Myocyte (in vitro differentiated cells): ENCODE data around the gene PPP1CC. TPM values are rescaled to one million over a fixed set of nuclear protein-coding genes. Genes with fewer than 3 reads are reported as not detected.
"Not testable (repeated sequence)": the region's sequence is repeated elsewhere in the genome, so short reads cannot be mapped to it uniquely, and the experiment has no call there.

Source experiments
- DNase-seq: peaks from one replicate; pipeline ENCODE4 v3.0.0-alpha.2; 2012; ENCODE audit warnings: low read depth
- total RNA-seq: library from RNA; depleted of rRNA; stranded (reverse); fragments of >200 nt; gene quantifications from 2 replicates; pipeline ENCODE4 v1.2.3, GENCODE V29; 2014

The PPP1CC gene
- total RNA-seq, 1 donor from 2014 or later: 120 TPM

DNA sequence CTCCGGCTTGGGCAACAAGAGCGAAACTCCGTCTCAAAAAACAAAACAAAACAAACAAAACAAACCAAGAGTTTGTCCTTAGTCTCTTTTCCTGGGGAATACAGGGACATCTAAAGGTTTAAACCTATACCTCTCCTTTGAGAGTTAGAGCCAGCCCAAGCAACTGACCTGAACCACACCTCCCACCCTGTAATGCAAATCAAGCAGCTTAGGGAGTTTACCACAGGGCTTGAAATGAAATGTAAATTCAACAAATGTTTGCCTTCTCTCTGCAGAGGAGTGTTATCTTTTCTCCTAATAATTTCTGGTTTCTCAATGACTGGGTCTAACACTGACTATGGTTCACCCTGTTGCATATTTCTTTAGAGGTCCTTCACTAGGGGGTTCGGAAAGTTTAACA, 16.7 kb downstream of the PPP1CC start:
- DNase-seq: no peak

DNA sequence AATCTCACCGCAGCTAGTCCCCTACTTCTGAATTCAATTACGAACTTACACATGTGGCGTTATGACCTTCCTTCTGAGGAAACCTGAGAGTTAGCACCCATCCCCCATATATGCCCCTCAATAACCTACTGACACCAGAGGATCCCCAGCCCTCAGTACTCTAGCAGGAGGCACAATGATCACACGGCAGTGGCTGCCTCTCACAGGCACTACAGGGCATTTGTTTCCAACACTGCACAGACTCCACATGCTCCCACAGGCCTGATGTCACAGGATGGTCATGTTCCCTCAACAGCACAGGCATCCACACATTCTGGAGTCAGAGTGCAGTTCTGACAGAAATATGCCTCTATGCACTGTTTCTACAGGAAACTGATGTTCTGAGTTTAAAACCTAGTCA, 17.4 kb downstream of the PPP1CC start:
- peak; percentile 5 for DNase-seq

DNA sequence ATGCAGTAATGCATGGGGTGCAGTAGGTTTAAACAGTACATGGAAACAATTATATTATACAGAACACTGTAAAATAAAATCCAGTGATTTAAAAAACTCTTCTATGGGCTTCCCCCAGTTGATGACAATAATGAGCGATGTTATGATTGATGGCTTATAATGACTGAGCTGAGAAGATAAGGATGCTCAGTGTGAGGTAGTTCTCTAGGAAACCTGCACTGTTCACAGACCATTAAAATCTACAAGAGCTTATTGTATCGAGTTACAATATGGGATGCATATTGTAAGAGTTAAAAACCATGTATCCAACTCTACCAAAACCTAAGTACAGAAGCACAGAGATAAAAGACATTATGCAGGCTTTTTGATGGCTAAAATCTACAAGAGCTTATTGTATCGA, 19.8 kb downstream of the PPP1CC start:
- DNase-seq: not testable (repeated sequence)

DNA sequence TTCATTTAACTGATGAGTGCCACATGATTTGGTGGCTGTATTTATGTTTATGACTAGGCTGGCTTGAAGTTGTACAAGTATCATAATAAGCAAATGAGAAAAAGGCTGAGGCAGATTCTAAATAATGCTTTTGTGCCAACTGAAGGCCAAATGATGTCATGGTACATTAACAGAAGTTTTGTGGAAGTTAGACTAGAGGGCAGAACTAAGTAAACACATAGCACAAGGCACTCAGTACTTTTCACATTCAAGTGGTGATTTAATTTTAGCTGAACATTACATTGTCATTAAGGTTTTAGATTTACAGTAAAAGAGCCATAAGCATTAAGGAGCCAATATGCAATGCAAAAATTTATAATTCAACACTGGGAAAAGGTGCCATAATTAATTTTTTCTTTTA, 21.1 kb downstream of the PPP1CC start:
- DNase-seq: no peak

DNA sequence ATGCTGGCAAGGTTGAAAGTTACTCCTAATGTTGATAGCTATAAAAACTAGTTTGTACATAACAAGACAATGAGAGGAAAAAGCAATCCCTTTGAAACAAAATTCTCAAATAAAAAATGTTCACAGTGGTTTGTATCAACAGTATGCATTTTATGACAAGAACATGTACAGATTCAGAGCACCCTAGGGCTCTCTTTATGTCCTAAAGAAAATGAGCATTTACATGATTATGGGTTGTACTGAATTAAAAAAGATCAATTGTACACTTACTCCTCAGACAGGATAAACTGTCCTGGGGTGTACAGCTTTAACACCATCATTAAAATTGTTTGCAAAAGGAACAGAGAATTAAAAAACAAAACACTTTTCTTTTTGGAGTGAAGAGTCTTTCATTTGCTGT, 22.2 kb downstream of the PPP1CC start:
- DNase-seq: no peak

DNA sequence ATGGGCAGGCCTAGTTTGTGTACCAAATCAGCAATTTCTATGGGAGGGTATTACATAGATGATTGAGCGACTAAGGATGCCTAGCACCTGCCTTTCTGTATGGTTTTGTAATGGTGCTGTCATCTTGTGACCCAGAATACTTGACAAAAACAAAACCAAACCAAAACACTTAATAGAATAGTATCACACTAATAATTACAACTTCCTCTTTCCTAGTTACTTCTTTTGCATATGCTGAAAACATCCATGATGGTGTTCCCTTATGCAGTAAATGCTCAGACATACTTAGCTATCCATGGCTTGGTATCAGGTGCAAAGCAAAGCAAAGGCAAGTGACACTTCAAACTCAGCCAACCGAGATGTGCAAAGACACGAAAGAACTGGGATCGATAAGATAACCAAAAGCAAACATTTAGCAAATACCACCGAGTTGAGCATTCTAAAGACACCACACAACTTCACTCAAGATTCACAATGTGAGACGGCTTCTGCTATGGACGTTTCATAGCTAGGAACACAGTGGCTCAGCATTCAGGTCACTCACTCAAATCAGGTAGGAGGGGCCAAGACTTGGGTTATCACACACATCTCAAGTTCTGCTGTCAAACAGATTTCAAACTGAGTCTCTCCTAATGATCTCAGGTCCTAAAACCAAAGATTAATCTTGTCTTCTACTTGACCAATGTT, 24.3 kb downstream of the PPP1CC start:
- no peak for DNase-seq

DNA sequence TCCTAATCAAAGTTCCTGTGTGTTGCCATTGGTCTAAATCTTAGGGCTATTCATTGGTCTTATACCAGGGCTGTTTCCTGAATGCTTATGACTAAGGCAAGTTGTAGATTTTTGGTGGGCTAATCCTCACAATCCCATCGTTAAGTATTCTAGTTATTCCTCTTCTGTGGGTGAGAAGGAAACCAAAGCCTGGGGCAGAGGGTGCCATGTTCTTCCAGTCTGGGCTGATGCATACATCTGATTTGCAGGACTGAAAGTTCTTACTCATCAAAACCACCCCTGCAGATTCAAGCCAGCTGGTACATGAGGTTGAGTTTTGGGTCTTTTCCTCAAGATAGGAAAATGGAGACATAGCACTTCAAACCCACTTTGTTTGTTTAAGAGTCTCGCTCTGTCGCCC, 25.7 kb downstream of the PPP1CC start:
- DNase-seq: no peak

DNA sequence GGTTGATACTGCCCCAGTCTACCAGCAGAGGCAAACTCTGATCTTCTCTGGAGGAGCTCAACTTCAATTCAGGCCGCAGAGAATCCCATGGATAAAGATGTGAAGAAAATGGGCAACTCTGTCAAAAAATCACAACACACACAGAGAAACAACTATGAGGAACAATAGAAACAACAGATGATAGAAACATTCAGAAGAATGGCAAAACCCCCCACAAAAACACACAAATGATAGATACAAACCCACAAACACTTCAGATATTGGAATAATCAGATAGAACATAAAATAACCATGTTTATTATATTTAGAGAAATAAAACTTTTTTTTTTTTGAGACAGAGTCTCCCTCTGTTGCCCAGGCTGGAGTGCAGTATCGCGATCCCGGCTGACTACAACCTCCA, 33.8 kb downstream of the PPP1CC start:
- DNase-seq: no peak

DNA sequence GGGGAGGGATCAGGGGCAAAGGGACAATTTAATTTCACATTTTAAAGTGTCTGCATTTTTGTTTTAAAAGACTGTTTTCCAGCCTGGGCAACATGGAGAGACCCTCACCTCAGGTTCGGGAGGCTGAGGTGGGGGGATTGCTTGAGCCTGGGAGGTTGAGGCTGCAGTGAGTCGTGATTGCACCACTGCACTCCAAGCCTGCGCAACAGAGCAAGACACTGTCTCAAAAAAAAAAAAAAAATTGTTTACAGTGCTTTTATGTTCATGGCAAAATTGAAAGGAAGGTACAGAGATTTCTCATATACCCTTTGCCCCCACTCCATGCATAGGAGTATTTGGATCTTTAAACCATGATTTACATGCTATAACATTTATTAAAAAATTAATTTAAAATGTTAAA, 37.4 kb downstream of the PPP1CC start:
- no peak for DNase-seq

DNA sequence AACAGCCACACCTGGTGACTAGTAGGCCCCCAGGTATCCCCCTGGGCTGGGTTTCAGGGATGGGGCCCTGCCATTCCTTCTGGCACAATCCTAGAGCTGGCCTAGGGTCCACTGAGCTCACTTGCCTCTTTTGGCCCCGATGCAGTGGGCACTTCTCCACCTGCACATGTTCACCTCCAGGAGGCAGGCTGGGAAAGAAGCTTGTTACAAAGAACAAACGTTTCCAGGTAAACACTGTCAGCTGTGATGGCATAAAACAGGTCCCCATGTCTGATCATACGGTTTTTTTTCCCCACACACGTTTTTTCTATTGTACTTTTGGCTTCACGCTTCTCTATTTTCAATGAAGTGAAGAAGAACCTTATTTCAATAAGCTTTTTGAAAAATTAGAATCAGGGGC, 37.9 kb downstream of the PPP1CC start:
- DNase-seq: no peak

DNA sequence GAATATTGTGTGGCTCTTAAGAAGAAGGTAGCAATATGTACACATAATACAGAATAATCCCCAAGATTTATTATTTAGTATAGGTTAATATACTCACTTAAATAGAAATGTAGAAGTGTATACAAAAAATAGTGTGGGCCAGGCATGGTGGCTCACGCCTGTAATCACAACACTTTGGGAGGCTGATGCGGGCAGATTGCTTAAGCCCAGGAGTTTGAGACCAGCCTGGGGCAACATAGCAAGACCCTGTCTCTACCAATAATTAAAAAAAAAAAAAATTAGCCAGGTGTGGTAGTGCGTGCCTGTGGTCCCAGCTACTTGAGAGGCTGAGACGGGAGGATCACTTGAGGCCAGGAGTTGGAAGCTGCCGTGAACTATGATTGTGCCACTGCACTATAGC, 38.5 kb downstream of the PPP1CC start:
- DNase-seq: no peak

DNA sequence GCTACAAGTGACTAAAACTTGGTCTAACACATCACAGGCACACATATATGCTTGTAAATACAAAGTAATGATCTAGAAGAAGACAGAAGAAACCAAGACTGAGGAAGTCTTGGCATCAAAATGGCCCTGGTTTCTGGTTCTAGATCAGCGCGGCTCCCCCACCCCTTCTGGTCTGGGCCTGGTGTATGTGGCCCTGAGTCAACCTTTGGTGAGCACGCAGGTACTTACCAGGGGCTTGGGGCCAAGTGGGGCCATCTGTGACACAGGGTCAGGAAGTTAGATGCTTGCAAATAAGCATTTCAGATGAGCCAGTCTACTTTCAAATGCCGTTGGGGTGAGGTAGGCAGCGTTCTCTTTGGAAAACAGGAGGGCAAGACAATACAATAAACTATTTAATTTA, 40.6 kb downstream of the PPP1CC start:
- DNase-seq: no peak

DNA sequence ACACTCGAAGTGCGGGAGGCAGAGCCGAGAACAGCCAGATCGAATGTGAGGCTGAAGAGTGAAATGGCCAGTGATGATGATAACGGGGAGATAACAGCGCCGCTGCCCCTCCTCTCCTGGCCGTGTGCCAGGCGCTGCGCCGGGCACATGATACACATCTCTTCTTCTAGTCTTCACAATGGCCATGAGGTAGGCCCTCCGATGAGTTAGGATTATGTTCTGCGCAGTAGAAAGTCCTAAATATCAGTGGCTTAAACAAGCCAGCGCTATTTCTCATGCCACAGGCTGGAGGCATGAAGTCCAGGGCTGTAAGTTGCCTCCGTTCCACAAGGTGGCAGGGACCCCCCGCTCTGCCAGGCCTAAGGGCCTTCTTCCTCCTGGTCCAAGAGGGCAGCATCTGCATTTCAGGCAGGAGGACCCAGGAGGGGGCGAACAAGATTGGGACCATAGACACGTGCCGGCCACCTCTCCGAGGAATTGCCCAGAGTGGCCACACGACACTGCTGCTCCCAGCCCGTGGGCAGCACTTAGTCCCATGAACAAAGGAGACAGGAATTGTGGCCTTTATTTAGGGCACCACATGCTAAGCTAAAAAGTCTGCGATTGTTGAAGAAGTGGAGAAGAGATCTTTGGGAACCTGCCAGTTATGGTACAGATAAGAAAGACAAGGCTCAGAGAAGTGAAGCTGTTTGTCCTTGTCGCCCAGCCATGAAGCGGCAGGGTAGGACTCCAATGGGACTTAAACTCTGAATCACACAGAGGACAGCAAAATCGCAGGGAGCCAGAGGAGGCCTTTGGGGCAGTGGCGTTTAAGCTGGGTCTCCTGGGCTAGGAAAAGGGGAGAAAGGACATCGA, 42.9 kb downstream of the PPP1CC start:
- no peak for DNase-seq

DNA sequence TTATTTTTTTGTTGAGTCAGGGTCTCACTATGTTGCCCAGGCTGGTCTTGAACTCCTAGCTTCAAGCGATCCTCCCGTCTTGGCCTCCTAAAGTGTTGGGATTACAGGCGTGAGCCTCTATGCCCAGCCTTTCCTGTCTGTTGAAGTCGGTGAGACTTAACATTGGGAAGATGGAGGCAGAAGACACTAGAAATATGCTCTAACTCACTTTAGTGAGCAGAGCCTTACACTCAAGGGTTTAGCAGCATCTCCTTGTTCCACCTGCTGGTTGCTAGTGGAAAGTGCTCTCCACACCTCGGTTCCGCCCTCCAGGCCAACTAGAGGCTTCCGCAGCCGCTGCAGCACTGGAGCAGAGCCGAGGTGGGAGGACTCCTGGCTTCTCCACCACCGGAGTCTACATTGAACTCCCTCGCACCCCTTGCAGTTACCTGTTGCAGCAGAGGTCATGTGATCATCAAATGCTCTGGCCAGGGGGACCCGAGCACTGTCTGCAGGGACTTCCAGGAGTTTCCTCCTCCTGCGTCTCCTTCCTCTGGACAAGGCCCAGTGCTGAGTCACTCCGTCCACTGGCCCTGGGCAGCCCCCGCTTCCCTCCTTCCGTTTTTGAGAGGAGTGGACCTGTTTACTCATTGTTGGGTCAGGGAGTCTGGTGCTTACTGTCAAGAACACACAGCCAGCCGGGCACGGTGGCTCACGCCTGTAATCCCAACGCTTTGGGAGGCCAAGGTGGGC, 44.4 kb downstream of the PPP1CC start:
- peak; percentile 56 for DNase-seq

DNA sequence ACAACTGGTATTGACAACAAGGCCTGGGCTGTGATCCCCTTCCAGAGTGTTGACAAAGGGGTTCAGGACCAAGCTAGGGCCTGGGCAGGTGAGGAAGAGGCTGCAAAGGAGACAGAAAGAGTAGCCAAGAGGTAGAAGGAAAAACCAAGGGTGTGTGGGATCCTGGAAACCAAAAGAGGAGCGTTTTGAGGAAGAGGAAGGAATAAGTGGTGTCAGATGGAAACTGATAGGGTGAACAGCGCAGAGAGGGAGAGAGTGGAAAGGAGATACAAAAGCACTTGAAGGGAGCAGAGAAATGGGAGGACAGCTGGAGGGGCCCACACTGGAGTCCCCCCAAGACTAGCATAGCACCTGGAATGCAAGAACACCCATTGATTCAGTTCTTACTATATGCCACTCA, 45.5 kb downstream of the PPP1CC start:
- no peak for DNase-seq

DNA sequence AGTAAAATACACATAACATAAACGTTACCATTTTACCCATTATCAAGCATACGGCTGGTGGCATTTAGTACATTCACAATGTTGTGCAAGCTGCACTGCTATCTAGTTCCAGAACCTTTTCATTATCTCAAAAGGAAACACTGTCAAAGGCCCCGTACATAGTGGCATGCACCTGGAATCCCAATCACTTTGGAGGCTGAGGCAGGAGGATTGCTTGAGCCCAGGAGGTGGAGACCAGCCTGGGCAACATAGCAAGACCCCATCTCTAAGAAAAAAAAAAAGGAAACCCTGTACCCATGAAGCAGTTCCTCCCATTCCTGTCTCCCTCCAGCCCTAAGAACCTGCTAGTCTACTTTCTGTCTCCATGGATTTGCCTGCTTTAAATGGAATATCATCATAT, 46.4 kb downstream of the PPP1CC start:
- DNase-seq: no peak

DNA sequence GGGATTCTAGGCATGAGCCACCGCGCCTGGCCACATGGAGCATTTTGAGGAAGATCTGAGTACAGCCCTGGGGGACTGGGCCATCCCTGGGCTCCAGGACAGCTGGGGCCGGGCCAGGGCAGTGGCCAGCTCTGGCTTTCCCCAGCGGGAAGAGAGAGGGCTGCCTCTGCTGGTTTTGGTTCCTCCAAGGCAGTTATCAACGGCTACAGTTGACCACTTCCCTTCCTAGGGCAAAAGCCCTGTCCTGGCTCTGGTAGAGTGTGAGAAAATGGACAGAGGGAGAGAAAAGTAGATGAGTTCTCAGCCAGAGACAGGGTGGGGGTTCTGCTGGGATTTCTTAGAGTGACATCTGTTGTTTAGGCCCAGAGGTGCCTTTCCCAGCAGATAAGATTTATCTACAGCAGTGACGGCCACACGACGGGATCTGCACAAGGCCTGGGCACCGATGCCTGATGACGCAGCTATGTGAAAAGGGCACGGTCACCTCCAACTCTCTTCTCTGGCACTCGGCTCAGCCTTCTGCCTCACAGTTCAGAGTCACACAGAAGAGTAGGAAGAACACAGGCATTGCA, 48.3 kb downstream of the PPP1CC start:
- no peak for DNase-seq

DNA sequence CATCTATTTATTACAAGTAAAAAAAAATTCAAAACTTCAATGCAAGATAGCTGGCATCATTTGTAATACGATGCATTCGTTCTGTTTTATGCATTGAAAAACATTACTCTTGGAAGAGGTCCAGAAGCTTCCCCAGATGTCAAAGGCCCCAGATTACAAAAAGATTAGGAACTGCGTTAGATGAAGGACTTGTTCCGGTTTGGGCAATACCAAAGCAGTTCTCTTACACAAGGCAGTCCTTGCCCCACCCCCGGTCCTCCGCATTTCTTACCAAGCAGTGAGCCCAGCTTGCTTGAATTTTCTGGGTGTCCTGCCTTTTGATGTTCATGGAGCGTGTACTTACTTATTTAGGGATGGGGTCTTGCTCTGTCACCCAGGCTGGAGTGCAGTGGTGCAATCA, 49.0 kb downstream of the PPP1CC start:
- no peak for DNase-seq

DNA sequence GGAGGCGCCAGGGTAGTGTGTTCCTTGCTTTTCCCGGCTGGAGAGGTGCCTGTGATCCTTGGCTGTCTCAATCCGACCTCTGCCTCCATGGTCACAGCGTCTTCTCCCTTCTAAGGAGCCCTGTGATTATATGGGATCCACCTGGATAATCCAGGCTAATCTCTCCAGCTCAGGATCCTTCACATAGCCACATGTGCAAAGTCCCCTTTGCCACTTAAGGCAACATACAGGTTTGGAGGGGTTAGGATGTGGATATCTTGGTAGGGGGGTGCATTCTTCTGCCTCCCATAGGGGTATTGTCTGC, 52.6 kb downstream of the PPP1CC start:
- DNase-seq: no peak

DNA sequence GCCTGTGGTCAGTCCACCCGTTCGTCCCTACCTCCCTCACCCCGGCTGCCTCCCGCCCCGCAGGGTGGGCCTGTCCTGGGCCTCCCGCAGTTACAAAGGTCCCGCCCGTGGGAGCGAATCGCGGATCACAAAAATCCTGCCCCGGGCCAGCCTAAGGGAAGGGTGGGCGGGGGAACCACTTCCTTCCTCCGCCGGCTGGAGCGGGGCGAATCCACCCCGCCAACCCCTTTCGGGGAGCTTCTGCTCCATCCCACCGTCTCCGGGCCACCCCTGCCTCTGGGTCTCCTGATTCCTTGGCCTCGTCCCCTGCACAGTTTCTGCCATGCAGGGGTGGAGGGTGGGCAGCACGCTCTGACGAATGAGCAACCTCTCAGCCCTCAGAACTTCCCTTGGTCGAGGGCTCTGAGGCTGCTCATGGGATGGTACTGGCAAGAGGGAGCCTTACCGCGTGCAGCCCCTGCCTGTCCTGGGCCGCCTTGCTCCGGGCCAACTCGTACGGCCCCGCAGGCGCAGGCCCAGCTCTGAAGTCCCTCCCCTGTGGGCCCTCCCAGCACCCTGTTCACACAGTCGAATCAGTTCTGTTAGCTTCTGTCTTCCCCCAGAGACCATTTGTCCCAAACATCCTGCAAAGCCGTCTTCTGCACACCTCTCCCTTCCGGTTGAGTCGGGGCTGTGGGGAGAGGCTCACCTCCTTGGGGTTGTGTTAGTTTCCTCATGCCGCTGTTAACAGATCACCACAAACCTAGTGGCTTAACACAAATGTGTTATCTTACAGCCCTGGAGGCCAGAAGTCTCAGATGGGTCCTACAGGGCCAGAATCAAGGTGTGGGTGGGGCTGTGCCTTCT, 53.2 kb downstream of the PPP1CC start:
- DNase-seq: peak; percentile 28
